ENCODE data around the gene HGS.
"Not testable (repeated sequence)": the region's sequence is repeated elsewhere in the genome, so short reads cannot be mapped to it uniquely, and the experiment has no call there.

The HGS gene

GRCh38 chr17:81720267-81721071, 36.7 kb downstream of the HGS start:
- ATAC-seq (no peak), DNase-seq (no peak)

DNA sequence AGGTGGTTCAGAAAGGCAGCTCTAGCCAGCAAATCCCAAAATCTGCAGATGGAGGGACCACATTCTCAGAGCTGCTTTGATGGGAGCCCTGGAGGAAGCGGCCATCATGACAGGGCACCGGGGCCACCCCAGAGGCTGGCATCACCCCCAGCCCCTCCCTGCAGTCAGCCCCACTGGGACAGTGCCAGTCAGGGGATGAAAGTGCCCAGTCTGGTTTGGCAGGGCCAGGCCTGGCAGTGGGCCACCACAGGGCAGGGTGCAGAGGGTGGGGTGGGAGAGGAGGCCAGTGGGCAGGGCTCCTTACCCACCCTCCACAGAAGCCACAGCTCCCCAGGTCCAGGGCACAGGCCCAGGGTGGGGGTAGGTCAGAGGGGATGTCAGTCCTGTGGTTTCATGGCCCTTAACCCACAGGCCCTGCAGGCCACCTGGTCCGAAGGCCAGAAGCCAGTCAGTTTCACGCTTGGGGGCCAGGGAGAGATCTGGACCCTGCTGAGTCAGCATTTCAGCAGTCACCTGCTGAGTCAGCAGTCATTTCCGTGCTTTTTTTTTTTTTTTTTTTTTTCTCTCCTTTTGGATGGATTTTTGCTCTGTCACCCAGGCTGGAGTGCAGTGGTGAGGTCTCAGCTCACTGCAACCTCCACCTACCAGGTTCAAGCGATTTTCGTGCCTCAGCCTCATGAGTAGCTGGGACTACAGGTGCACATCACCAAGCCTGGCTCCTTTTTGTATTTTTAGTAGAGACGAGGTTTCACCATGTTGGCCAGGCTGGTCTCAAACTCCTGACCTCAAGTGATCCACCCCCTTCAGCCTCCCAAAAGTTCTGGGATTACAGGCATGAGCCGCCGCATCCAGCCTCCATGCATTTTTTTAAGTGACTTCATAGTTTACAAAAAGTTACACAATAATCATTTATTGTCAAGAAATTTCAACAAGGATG, 38.6 kb downstream of the HGS start:
- DNase-seq: no peak
- no peak for ATAC-seq

DNA sequence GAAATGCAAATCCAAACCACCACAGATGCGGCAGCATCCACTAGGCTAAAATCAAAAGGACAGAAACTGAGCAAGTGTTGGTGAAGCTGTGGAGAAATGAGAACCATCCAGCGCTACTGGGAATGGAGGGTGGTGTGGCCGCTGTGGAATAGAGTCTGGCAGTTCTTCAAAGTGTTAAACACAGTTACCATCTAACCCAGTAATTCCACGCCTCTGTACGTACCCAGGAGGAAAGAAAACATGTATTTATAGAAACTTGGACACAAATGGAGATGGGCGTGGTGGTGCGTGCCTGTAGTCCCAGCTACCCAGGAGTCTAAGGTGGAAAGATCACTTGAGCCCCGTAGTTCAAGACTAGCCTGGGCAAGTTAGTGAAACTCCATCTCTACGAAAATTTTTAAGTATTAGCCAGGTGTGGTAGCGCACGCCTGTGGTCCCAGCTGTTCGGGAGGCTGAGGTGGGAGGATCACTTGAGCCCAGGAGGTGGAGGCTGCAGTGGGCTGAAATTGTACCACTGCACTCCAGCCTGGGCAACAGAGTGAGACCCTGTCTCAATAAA, 39.9 kb downstream of the HGS start:
- DNase-seq (no peak), ATAC-seq (no peak)

- no peak for ATAC-seq
- no peak for DNase-seq
Observed at GRCh38 chr17:81725439-81725838, 41.6 kb downstream of the HGS start.

- DNase-seq: no peak
- no peak for ATAC-seq
Observed at GRCh38 chr17:81726004-81726403, 42.2 kb downstream of the HGS start.

DNA sequence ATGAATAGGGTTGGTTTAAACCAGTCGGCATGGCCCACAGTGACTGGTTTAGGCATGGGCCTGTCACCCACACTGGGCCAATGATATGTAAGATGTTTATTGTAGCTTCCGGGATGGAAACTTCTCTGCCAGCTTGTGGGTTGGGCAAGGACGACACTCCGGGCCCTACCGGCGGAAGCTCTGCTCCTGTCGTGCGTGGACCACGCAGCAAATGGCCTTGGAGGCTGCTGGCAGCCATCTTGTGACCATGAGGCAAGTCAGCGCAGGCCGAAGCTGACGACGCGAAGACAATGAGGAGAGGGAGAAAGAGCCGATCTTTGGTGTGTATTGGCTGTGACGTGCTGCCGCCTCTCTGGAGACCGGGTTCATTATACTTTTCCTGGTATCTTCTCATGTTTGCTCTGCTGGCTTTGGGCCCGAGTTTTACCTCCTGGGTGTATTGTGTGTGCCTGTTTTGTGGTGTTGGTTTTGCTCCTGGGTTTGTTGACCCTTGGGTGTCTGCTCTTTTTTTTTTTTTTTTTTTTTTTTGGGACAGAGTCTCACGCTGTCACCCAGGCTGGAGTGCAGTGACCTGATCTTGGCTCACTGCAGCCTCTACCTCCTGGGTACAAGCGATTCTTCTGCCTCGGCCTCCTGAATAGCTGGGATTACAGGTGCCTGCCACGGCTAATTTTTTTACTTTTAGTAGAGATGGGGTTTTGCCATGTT, 43.7 kb downstream of the HGS start:
- no peak for DNase-seq

GRCh38 chr17:81733507-81734404, 49.9 kb downstream of the HGS start:
- peak; percentile 82 for ATAC-seq
- peak; percentile 81 for DNase-seq

More for the DNA sequence above, 43.7 kb downstream of the HGS start:
- ATAC-seq: no peak

- no peak for ATAC-seq
- DNase-seq: no peak
Observed at GRCh38 chr17:81734405-81735263, 50.8 kb downstream of the HGS start.

GRCh38 chr17:81735264-81736102, 51.7 kb downstream of the HGS start:
- DNase-seq (no peak), ATAC-seq (peak; percentile 29)

GRCh38 chr17:81737947-81738800, 54.4 kb downstream of the HGS start:
- DNase-seq: no peak
- no peak for ATAC-seq

DNA sequence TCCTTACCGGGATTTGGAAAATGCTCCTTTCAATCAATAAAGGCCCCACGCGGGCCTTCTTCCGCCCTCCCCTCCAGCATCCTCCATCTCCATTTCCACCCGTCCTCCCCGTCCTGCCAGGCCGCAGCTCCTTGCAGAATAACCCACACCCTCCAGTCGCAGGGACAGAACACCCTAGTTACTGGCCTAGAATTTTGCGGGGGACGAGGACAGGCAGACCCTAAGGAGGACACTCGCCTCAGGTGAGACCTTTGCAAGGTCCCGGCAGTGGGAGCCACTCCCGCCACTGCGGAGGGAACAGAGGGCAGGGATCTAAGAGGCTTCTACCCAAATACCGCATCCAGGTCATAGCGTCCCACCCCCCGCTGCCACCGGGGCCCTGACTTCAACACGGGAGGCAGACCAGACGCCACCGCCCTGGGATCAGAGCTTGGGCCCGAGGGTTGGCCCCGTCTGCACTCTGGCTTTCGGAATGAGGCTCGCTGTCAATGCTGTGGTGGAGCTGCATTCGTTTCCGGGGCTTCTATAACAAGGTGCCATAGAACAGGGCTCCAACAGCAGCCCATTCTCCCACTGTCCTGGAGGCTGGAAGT, 55.1 kb downstream of the HGS start:
- no peak for ATAC-seq
- DNase-seq: no peak

- not testable (repeated sequence) for ATAC-seq
Observed at GRCh38 chr17:81739593-81739992, 55.8 kb downstream of the HGS start.

DNA sequence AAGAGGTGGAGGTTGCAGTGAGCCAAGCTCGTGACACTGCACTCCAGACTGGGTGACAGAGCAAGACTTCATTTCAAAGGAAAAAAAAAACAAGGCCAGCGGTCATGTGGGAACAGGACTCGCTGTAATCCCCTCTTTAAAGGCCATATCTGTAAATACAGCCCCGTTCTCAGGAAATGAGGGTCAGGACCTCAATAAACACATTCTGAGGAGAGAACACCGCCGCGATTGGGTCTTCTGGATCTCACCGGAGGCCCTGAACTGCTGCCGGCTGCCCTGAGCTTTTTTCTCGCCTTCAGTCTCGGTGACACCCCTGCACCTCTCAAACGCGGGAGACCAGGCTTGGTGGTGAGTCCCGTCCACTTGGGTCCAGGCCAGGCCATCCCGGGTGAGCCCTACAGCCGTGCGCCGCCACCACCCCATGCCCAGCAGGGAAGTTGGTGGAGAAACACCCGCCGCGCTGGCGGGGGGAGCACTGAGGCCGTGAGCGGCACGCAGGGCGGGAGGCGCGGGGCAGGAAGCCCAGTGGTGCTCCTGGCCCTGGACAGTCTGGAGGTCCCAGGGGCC, 56.7 kb downstream of the HGS start:
- peak; percentile 20 for ATAC-seq
- no peak for DNase-seq

More at GRCh38 chr17:81739593-81739992, 55.8 kb downstream of the HGS start:
- not testable (repeated sequence) for DNase-seq

DNA sequence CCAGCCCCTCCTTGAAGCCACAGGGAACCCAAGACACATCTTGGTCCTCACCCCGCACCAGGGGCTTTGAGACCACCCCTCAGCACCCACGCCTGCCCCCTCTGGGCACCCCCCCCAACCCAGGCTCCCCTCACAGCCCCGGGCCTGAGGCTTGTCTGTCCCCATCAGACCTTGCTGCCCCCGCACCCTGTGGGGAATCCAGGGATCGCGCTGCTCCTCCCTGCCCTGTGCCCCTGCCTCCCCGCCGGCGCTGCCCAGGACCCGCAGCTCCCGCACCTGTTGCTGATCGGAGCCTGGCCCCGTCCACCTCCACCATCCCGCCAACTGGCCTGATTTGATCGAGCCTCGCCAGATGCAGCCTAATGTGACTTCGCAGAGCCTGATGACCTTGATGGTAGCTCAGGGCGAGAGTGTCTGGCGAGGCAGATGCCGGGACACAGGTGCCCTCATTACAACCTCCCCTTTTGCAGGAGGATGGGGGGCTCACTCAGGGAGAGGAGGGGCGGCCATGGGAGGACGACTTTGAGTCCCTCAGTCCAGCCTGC, 57.3 kb downstream of the HGS start:
- DNase-seq: no peak
- ATAC-seq: no peak

DNA sequence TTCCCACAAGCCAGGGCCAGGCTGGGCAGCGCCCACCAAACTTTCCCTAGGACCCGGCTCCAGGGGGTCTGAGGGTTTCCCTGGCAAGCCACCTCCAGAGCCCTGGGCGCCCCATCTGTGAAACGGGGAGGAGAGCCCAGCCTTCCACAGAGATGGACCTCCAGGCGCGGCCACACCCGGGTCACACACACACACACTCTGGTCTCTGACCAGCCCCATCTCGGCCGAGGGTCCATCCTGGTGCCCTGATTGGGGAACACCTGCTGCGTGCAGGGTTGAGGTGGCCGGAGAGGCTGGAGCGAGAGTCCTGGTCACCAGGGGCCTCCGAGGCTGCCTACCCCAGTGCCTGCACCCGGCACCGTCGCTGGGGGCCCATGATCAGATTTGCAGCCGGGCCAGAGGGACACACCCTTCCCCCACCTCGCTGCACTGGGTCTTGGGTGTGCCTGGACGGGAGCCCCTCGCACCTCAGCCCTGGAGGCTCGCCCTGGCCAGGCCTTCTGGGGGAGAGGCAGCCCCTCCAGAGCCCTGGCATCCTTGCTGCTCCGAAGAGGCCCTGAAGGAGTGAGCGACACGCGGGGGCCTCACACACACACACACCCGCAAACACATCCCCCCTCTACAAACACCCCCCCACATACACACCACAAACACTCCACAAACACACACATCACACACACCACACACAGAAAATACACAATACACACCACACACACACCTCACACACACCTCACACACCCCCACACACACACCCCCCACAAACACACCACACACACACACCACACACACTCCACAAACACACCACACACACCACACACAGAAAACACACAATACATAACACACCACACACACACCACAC, 58.0 kb downstream of the HGS start:
- DNase-seq (no peak), ATAC-seq (peak; percentile 19)
